GM15510 (cell line): ENCODE data around the gene MEIS2.

Source experiments
- POLR2A ChIP-seq: IDR thresholded peaks from 3 replicates; pipeline ENCODE4 v1.6.1; 2011; ENCODE audit warnings: borderline replicate concordance; ENCODE audit not compliant: insufficient read length; ENCODE audit errors: extremely low read depth

The MEIS2 gene

DNA sequence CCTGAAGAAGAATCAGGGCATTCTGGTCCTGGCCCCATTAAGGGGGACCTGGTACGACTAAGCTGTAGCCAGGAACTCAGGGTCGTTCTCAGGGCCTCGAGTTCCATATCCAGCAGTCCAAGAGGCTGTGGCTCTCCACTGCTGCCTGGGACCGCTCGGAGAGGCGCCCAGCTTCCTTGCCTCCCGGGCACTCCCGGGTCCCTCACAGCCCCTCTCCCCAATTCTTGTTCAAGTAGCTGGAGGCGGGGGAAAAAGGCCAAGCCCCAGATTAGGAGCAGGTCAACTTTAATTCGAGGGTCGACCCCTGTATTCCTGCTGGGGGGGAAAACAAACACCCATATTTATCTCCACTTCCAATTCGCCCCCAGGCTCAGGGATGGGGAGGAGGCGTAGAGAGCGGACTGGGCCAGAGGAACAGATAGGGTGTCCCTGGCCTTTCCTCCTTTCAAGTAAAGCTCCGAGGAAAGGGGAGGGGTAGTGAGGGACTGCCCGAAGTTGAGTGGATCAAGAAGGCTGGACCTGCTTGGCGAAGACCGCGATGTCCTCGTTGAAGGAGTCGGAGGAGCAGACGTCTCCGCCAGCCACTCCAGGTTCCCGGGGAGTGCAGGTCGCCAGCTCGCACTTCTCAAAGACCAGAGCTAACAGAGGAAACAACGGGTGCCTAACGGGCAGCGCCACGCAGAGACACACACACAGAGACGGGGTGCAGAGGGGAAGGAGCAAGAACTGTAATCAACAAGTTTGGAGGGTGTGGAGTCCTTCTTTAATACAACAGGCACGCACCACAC lies 4.4 kb downstream of the MEIS2 start:
- no peak for TF ChIP-seq POLR2A

DNA sequence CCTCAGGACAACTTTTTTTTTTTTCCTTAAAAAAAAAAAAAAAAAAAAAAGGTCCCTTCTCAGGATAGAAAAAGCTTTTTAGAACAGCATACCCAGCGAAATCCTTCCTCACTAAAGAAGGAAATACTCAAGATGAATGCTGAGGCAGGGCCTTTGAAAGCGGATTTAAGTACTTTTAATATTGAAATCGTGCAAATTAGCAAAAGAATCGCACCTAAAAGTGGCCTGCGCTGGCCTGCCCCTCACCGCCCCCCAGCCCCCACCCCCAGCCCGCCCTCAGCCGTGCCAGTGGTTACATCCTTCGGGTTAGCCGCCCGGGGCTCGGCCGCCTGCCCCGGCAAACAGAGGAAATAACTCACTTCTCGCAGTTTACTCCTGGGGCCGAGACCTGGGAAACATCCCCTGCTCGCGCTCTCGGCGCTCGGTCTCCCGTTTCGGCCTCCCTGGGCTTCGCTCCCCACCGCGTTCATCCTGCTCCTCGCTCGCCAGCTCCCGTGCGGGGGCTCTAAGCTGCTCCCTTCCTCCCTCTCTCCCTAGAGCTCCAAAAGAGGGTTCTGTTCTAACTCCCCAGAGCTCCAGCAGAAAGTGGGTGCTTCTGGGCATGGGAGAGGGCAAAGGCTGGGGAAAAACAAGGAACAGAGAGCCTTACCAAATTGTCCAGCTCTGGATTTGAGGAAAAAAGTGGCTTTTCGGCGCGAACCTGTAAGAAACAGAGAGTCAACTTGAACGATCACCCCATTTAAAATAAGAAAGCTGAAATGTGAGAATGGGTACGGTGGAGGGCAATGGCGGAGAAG lies 5.2 kb downstream of the MEIS2 start:
- TF ChIP-seq POLR2A: no peak

DNA sequence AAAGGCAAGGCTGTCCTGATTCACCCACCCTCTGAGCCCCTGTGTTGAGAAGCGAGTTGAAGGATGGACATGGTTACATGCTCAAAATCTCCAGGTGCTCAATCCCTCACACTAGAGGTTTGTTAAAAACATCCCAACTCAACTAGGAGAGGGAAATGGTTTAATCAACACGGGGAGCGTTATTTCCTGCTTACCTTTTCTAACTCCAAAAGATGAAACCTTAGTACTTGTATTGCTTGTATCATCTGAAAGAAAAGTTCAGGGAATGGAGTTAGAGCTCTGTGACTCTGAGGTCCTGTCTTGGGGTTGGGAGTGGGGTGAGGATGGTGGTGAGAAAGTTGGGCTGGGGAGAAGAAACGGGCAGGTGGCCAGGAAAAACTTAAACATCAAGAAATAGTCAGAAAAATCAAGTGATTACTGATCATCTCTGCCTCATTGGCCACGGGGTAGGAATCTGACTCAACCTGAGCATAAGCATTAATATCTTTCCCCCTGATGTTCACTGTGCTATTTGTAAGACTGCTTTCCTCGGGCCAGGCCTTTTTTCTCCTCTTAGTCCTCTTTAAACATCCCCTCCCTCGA lies 5.9 kb downstream of the MEIS2 start:
- no peak for TF ChIP-seq POLR2A

DNA sequence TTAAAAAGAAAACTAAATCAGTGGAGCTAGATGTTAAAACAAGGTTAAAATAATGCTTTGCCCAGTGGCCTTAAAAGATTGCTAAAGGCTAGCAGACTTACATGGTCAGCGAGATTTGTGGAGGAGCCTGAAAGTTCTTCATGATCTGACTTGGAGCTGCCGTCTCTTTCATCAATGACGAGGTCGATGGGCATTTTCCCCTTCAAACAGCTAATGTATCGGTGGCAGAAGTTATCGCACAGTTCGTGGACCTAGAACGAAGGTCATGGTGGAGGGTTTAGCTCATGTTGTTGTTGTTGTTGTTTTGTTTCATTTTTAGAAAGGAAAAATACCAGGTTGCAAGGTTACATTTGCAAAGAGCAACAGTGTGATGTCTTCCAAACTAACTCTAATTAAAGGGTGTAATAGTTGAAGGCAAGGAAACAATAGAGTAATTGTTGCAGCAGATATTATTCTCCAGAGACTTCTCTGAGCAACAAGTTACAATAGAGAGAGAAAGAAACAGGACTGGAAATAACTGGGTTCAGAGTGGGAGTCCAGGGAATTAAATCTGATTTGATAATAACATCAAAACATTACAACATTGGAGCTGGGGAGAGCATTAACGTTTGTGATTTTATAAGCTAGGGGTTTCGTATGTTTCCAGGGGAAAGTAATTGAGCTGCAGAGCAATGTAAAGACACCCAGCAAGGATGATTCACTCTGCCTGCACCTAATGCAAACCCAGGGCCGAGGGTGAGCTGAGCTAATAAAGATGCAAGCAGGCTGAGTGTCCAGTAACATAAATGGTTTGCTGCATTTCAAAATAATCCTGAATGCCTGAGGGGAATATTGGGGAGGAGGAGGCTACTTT lies 6.6 kb downstream of the MEIS2 start:
- TF ChIP-seq POLR2A: no peak

DNA sequence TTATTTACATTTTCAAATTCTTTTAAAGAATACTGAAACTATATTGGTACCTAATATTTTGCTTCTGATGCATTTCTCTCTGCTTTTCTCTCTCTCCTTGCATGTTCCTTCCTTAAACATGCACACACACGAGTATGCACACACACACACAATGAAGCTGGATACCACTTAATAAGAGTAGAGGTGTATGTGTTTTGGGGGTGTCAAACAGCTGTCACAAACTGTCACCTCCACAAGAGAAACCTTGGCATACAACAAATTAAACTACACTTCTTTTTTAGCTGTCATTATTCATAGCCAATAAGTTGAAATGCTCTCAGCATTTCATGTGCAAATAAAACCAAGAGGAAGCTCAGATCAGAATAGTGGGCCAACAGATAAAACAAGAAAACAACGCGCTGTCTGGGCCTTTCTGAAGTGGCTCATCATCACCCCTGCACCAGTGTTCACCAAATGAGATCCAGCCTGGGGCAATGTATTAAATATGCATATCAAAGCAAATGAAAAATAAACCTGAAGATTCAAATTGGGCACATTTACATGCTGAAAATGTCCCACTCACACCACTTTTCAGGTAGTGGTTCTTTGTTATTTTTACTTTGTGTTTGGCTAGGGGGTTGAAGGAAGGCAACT lies 9.7 kb downstream of the MEIS2 start:
- TF ChIP-seq POLR2A: no peak

DNA sequence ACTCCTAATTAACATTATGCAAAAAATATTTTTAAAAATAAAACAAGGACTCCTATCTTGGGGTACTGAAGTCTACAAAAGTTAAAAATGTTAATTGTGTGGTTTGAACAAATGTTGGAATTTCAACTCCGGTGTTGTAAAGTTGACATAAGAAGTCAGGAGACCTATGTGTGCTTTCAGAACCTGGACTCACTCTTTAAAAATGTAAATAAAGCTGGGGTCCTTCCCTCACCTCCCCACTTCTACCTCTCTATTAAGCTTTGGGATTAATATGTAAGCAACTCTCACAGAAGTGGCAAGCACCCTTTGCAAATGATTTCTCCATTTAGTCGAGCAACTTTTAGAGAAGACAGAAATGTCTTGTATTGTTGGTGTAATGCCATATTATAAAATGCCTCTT lies 11.9 kb downstream of the MEIS2 start:
- no peak for TF ChIP-seq POLR2A

DNA sequence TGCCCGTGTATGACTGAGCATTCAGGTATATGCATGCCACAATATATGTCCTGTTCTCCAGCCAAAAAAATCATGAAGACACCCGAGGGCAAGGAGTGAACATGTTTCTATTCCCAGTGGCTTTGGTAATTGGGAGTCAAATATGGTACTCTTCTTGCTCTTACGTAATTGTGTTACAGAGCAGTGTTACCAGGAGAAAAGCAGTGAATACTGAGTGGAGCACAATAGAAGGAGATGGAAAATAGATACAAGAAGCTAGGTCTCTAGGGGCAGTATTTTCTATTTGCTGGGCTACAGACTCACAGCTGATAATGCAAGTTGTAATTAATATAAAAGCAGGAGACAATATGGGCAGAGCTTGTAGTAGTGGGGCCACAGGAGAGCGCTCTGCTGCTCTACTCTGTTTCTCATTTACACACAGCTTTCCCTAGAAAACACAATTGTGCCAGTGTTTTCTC lies 13.2 kb downstream of the MEIS2 start:
- no peak for TF ChIP-seq POLR2A

DNA sequence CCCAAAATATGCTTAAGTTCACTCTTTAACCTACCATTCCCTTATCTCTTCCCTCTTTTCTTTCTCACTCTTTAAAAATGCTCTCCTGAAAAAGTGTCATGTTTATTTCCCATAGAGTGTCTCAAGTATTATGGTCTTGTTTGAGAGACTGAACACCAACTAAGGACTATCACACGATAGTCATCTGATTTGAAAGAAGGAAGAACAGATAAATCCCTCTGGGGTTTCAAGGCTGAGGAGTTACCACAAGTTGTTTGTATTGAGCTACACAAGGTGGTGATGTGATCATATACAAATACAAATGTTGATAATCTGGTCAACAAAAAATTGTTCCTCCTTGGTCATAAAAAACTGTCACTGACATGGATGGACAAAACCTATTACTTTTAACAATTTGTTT lies 13.8 kb downstream of the MEIS2 start:
- no peak for TF ChIP-seq POLR2A

DNA sequence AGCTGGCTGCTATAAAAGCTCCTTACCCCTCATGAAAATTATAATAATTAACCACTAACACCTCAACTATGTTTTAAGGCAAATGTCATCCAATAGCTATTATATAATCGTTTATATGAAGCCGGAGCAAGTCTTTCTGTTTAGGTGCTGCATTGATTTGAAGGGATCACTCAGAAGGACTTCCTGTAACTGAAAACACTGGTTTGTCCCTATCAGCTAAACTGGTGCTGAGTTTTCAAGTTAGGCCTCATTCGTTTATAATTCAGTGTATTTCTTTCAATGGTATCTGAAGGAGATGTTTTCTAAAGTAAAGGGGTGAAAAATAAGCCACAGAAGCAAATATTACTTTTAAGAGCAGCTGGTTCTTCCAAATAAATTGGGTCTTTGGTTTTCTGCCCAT lies 14.2 kb downstream of the MEIS2 start:
- TF ChIP-seq POLR2A: no peak

DNA sequence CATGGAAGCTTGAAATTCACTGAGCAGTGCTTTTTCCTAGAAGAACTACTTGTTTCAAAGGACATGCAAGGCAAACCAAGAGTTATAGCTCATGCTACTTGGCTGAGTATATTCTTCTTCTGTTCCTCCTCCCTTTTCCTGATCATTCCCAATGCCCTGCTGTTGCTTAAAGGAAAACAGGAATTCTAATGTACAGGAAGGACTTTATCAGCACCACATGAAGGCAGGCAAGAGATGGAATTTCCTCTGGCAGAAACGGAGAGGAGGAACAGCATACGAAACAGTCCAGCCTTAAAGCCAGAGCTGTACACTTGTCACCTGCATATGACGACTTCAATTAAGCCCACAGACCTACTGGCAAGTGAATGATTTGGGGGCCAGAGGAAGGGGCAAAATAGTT lies 15.7 kb downstream of the MEIS2 start:
- no peak for TF ChIP-seq POLR2A

DNA sequence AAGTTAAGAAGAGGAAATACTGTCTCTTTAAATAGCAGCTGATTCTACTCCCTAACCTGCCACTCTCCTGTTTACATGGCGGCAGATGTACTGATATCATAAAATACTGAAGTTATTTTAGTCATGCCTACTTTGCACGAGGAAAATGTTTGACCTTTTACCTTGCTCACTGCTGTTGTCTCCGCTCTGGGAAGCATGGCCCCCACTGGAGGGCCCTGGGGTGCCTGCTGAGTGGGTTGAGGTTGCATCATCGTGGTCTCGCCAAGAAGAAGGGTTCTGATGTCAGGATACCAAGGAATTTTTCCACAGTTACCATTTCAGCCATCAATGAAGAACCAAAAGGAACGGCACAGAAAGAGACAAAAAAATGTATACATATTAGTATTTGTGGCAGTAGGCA lies 16.7 kb downstream of the MEIS2 start:
- TF ChIP-seq POLR2A: no peak

DNA sequence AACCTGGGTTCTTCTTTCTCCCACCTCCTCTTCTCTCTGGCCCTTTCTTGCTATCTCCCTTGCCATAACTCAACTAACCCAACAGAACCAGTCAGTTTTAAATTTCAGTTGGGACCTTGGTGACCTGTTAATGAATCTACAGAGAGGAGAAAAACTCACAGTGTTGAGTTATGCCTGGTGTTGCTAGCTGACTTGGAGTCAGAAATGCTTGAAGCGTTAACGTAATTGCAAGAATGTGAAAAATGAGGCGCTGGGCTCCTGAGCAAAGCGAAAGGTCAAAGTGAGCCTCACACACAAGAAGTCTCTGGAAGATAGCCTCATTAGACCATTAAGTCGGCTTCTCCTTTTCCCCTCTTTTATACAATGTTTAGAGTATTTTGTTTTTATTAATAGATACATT lies 18.4 kb downstream of the MEIS2 start:
- TF ChIP-seq POLR2A: no peak

DNA sequence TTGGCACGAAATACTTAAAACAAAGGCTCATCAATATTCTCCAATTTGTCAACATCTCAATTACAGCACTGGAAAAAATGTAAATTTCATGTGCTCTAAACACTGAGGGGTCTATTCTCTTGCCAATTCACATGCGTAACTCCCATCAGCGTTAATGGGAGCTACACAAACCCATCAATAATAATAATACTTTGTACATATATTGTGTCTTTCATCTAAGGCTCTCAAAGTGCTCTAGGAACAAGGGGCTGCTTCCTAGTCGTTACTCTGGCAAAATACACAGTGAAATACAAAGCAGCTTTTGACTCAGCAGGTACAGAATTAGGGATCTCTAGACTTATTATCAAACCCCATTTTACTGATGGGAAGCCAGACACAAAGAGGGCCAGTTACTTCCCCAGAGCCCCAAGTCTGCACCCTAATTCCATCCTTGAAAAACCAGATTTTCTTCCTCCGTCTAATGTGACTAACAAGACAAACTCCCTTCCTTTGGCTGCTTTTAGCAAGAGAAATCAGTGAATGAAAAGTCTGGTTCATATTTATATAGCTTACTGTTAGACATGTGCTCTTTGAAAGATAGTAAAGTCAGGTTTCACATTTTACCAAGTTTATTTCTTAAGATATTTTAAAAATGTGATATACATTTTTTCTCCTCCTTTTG lies 20.0 kb downstream of the MEIS2 start:
- no peak for TF ChIP-seq POLR2A

DNA sequence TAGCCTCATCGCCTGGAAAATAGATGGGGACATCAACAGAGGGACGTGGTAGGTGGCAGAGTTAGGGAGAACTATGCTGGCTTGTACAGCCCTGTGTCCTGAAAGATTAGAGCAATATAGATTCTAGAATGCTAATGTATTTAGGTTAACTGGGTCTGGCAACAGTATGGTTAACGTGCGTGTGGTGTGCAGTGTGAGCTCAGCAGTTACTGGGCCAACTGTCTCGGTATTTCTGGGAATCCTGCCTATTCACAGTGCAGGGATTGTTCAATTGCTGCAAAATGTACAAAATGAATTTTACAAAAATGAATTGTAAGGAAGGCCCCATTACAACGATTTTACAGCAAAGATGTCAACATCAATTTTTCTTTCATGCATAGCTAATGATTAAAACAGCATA lies 20.6 kb downstream of the MEIS2 start:
- TF ChIP-seq POLR2A: no peak
